GM23338 (cell line): ENCODE data around the gene NCOR2. TPM values are rescaled to one million over a fixed set of nuclear protein-coding genes. Genes with fewer than 3 reads are reported as not detected.

Experiments used
- ATAC-seq: fragments of 200-7000 bp; cut with Tn5 transposase; 3 replicates; pipeline ENCODE4 v1.9.1; 2020
- DNase-seq: peaks from one replicate; pipeline ENCODE4 v3.0.0-alpha.2; 2015; ENCODE audit warnings: low spot score
- H2AFZ ChIP-seq: fragments of 200-600 bp; sonication (generic); 2 replicates; pipeline ENCODE4 v1.8.0; 2016; ENCODE audit warnings: antibody characterized with exemption, mild to moderate bottlenecking, moderate library complexity
- H3F3A ChIP-seq: fragments of 200-600 bp; sonication (generic); replicated peaks from 2 replicates; pipeline ENCODE4 v1.8.0; 2017; ENCODE audit warnings: antibody characterized with exemption, mixed run types, low read depth
- H3K27ac ChIP-seq: fragments of 200-600 bp; sonication (generic); 2 replicates; pipeline ENCODE4 v1.6.1; 2016; ENCODE audit warnings: low read depth
- H3K27me3 ChIP-seq: fragments of 200-600 bp; sonication (generic); 2 replicates; pipeline ENCODE4 v1.8.0; 2016; ENCODE audit warnings: mild to moderate bottlenecking, mixed run types, moderate library complexity; ENCODE audit not compliant: insufficient read depth
- H3K36me3 ChIP-seq: fragments of 200-600 bp; sonication (generic); 2 replicates; pipeline ENCODE4 v1.8.0; 2016; ENCODE audit warnings: mild to moderate bottlenecking; ENCODE audit not compliant: insufficient read depth
- H3K4me1 ChIP-seq: fragments of 200-600 bp; sonication (generic); 2 replicates; pipeline ENCODE4 v1.8.0; 2016; ENCODE audit warnings: mild to moderate bottlenecking, moderate library complexity; ENCODE audit not compliant: insufficient read depth
- H3K4me2 ChIP-seq: fragments of 200-600 bp; sonication (generic); 2 replicates; pipeline ENCODE4 v1.7.1; 2017; ENCODE audit warnings: mixed run types
- H3K4me3 ChIP-seq: fragments of 200-600 bp; sonication (generic); 2 replicates; pipeline ENCODE4 v1.6.1; 2016; ENCODE audit warnings: mixed run types
- H3K79me2 ChIP-seq: fragments of 200-600 bp; sonication (generic); replicated peaks from 2 replicates; pipeline ENCODE4 v1.8.0; 2017; ENCODE audit warnings: mild to moderate bottlenecking; ENCODE audit not compliant: insufficient read depth
- H3K9me2 ChIP-seq: fragments of 200-600 bp; sonication (generic); 2 replicates; pipeline ENCODE4 v1.8.0; 2017; ENCODE audit not compliant: insufficient read depth
- H4K20me1 ChIP-seq: fragments of 200-600 bp; sonication (generic); replicated peaks from 2 replicates; pipeline ENCODE4 v1.8.0; 2017; ENCODE audit warnings: mild to moderate bottlenecking; ENCODE audit not compliant: insufficient read depth
- H3K27ac Mint-ChIP-seq: 2 replicates; pipeline ENCODE4 v1.8.0; 2020; ENCODE audit warnings: inconsistent platforms, mild to moderate bottlenecking, moderate library complexity, mixed read lengths
- H3K27me3 Mint-ChIP-seq: 3 replicates; pipeline ENCODE4 v1.8.0; 2022; ENCODE audit warnings: low read depth, mild to moderate bottlenecking, moderate library complexity, mixed read lengths, inconsistent platforms; ENCODE audit not compliant: insufficient read depth, poor library complexity
- H3K36me3 Mint-ChIP-seq: 3 replicates; pipeline ENCODE4 v1.8.0; 2021; ENCODE audit warnings: low read depth, mild to moderate bottlenecking, inconsistent platforms, moderate library complexity, mixed read lengths
- H3K4me1 Mint-ChIP-seq: 3 replicates; pipeline ENCODE4 v1.8.0; 2020; ENCODE audit warnings: mild to moderate bottlenecking, inconsistent platforms, mixed read lengths
- H3K4me3 Mint-ChIP-seq: 3 replicates; pipeline ENCODE4 v1.8.0; 2021; ENCODE audit warnings: moderate library complexity, mild to moderate bottlenecking, inconsistent platforms, mixed read lengths
- H3K9me3 Mint-ChIP-seq: 3 replicates; pipeline ENCODE4 v1.8.0; 2020; ENCODE audit warnings: moderate library complexity, mild to moderate bottlenecking, inconsistent platforms, mixed read lengths
- CREB1 ChIP-seq: fragments of 250-450 bp; sonication (Bioruptor Pico); IDR thresholded peaks from 2 replicates; pipeline ENCODE4 v1.5.0; 2020; ENCODE audit warnings: low read depth, mild to moderate bottlenecking, moderate library complexity
- EZH2 ChIP-seq: fragments of 200-600 bp; sonication (generic); IDR thresholded peaks from one replicate; pipeline ENCODE4 v1.8.0; 2017; ENCODE audit warnings: antibody characterized with exemption, mild to moderate bottlenecking, low read depth; ENCODE audit not compliant: unreplicated experiment
- EZH2phosphoT487 ChIP-seq: fragments of 200-600 bp; sonication (generic); IDR thresholded peaks from one replicate; pipeline ENCODE4 v1.8.1; 2018; ENCODE audit warnings: antibody characterized with exemption; ENCODE audit not compliant: unreplicated experiment
- NANOG ChIP-seq: IDR thresholded peaks from 2 replicates; pipeline ENCODE4 v1.6.1; 2016; ENCODE audit warnings: antibody characterized with exemption, borderline replicate concordance
- POLR2AphosphoS5 ChIP-seq: IDR thresholded peaks from 2 replicates; pipeline ENCODE4 v1.6.1; 2016; ENCODE audit warnings: antibody characterized with exemption, low read depth
- ZNF331 ChIP-seq: fragments of 250-450 bp; sonication (Bioruptor Pico); IDR thresholded peaks from 2 replicates; pipeline ENCODE4 v1.5.0; 2020; ENCODE audit warnings: low read depth, mild to moderate bottlenecking, moderate library complexity
- polyA plus RNA-seq: library from polyadenylated mRNA; unstranded; fragments of >200 nt; fragmentation: Nextera tagmentation; extraction: Ambion mirVana; gene quantifications from 2 replicates; pipeline ENCODE4 v1.2.1, GENCODE V29; 2016
- total RNA-seq: library from RNA; depleted of rRNA; stranded (reverse); fragments of >200 nt; shearing (Covaris generic); gene quantifications from 2 replicates; pipeline ENCODE4 v1.2.3, GENCODE V29; 2014
- TF ChIP-seq, protein P1 (sequence below): IDR thresholded peaks from one replicate; pipeline ENCODE4 v1.6.1; 2018; ENCODE audit warnings: antibody characterized with exemption; ENCODE audit not compliant: unreplicated experiment
- TF ChIP-seq, protein P2 (sequence below), 2 experiments: fragments of 200-600 bp in 1 of 2; sonication (generic) in 1 of 2; conservative IDR thresholded peaks; 2 replicates each; pipeline versions ENCODE4 v1.5.1 to v1.6.1; 2016 to 2017; ENCODE audit warnings: antibody characterized with exemption in 2 of 2, low read depth in 2 of 2, mild to moderate bottlenecking in 2 of 2, moderate library complexity in 1 of 2
- TF ChIP-seq, protein P3 (sequence below): fragments of 250-450 bp; sonication (Bioruptor Pico); IDR thresholded peaks from 2 replicates; pipeline ENCODE4 v1.5.0; 2020; ENCODE audit warnings: mild to moderate bottlenecking, moderate library complexity
- TF ChIP-seq, protein P4 (sequence below): IDR thresholded peaks from 2 replicates; pipeline ENCODE4 v1.6.1; 2016; ENCODE audit warnings: antibody characterized with exemption

Gene NCOR2
- total and polyA plus RNA-seq, 2 experiments from 2014 or later: 69.6 to 190 TPM

DNA sequence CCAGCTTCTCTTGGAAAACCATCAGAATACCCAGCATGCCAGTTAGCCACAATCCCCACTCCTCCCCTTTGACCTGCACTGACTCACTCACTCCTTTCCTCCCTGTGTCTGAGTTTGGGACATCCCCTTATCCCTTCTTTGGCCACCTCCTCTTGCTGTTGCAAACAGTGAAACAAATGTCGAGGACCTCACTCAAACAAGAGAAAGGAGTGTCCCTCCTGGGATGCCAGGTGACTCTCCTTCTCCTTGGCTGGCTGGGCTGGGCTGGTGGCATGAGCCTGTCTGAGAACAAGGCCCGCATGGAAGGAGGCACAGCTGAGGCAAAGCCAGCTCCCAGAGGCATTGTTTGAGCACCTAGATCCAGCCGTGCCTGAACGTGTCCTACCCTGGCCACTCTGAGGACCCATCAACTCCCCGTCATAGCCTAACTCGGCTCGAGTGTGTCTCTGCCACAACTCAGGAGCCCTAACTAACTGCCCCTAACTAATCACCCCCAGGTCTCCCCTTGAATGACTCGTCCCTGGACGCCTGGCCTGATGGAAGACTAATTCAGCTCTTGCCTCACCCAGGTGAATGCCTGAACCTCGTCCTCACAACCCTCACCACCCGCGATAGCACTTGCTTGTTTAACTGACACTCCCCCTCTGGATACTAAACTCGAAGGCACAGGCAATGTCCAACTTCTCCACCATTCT, 43.0 kb downstream of the NCOR2 start (continued):
- TF ChIP-seq, protein P1, sequence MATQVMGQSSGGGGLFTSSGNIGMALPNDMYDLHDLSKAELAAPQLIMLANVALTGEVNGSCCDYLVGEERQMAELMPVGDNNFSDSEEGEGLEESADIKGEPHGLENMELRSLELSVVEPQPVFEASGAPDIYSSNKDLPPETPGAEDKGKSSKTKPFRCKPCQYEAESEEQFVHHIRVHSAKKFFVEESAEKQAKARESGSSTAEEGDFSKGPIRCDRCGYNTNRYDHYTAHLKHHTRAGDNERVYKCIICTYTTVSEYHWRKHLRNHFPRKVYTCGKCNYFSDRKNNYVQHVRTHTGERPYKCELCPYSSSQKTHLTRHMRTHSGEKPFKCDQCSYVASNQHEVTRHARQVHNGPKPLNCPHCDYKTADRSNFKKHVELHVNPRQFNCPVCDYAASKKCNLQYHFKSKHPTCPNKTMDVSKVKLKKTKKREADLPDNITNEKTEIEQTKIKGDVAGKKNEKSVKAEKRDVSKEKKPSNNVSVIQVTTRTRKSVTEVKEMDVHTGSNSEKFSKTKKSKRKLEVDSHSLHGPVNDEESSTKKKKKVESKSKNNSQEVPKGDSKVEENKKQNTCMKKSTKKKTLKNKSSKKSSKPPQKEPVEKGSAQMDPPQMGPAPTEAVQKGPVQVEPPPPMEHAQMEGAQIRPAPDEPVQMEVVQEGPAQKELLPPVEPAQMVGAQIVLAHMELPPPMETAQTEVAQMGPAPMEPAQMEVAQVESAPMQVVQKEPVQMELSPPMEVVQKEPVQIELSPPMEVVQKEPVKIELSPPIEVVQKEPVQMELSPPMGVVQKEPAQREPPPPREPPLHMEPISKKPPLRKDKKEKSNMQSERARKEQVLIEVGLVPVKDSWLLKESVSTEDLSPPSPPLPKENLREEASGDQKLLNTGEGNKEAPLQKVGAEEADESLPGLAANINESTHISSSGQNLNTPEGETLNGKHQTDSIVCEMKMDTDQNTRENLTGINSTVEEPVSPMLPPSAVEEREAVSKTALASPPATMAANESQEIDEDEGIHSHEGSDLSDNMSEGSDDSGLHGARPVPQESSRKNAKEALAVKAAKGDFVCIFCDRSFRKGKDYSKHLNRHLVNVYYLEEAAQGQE: no peak
- TF ChIP-seq, protein P2, sequence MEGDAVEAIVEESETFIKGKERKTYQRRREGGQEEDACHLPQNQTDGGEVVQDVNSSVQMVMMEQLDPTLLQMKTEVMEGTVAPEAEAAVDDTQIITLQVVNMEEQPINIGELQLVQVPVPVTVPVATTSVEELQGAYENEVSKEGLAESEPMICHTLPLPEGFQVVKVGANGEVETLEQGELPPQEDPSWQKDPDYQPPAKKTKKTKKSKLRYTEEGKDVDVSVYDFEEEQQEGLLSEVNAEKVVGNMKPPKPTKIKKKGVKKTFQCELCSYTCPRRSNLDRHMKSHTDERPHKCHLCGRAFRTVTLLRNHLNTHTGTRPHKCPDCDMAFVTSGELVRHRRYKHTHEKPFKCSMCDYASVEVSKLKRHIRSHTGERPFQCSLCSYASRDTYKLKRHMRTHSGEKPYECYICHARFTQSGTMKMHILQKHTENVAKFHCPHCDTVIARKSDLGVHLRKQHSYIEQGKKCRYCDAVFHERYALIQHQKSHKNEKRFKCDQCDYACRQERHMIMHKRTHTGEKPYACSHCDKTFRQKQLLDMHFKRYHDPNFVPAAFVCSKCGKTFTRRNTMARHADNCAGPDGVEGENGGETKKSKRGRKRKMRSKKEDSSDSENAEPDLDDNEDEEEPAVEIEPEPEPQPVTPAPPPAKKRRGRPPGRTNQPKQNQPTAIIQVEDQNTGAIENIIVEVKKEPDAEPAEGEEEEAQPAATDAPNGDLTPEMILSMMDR (conservative IDR thresholded peaks at IDR 0.05; ENCODE audit: low read depth in 2 of 2): no peak
- TF ChIP-seq NANOG: no peak

DNA sequence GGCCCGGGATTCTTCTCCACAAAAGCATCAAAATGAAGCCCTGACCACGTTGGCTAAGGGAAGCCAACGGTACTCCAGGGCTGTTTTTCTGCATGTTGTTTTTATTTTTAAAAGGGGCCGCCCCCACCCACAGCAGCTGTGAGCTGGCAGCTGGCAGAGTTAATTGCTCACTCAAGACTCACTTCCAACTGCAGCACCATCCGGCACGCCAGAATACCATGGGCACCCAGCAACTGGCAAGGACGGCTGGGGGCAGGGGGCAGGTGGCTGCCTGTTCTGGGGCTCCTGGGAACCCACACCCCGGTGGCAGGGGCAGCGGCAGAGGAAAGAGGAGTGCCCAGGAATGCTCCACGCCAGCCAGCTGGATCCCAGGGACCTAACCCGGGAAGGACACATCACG, 44.3 kb downstream of the NCOR2 start:
- H3K4me3 Mint-ChIP-seq: no peak overlapping the region
- Histone ChIP-seq H3K36me3 (no peaks in the 10 kb centered on the region), H2AFZ (no peak overlapping the region), H4K20me1 (peaks cover 39% of the 10 kb centered on the region), H3F3A (no peaks in the 10 kb centered on the region), H3K79me2 (peaks cover 99% of the 10 kb centered on the region), H3K4me2 (no peak overlapping the region), H3K4me1 (peaks cover 4% of the 10 kb centered on the region; the same call in 1 of the 2 replicates), H3K4me3 (no peak overlapping the region), H3K27ac (no peak overlapping the region), H3K9me2 (no peaks in the 10 kb centered on the region), H3K27me3 (no peaks in the 10 kb centered on the region)
- H3K27ac Mint-ChIP-seq: no peak overlapping the region
- no peaks in the 10 kb centered on the region for H3K9me3 Mint-ChIP-seq
- H3K36me3 Mint-ChIP-seq: peaks cover 8% of the 10 kb centered on the region
- no peak for ATAC-seq
- H3K27me3 Mint-ChIP-seq: peaks cover 16% of the 10 kb centered on the region
- DNase-seq: no peak
- H3K4me1 Mint-ChIP-seq: peaks cover 33% of the 10 kb centered on the region
- TF ChIP-seq EZH2phosphoT487 (no peak), POLR2AphosphoS5 (no peak), ZNF331 (no peak), EZH2 (no peak), CREB1 (no peak)
- TF ChIP-seq, protein P3, sequence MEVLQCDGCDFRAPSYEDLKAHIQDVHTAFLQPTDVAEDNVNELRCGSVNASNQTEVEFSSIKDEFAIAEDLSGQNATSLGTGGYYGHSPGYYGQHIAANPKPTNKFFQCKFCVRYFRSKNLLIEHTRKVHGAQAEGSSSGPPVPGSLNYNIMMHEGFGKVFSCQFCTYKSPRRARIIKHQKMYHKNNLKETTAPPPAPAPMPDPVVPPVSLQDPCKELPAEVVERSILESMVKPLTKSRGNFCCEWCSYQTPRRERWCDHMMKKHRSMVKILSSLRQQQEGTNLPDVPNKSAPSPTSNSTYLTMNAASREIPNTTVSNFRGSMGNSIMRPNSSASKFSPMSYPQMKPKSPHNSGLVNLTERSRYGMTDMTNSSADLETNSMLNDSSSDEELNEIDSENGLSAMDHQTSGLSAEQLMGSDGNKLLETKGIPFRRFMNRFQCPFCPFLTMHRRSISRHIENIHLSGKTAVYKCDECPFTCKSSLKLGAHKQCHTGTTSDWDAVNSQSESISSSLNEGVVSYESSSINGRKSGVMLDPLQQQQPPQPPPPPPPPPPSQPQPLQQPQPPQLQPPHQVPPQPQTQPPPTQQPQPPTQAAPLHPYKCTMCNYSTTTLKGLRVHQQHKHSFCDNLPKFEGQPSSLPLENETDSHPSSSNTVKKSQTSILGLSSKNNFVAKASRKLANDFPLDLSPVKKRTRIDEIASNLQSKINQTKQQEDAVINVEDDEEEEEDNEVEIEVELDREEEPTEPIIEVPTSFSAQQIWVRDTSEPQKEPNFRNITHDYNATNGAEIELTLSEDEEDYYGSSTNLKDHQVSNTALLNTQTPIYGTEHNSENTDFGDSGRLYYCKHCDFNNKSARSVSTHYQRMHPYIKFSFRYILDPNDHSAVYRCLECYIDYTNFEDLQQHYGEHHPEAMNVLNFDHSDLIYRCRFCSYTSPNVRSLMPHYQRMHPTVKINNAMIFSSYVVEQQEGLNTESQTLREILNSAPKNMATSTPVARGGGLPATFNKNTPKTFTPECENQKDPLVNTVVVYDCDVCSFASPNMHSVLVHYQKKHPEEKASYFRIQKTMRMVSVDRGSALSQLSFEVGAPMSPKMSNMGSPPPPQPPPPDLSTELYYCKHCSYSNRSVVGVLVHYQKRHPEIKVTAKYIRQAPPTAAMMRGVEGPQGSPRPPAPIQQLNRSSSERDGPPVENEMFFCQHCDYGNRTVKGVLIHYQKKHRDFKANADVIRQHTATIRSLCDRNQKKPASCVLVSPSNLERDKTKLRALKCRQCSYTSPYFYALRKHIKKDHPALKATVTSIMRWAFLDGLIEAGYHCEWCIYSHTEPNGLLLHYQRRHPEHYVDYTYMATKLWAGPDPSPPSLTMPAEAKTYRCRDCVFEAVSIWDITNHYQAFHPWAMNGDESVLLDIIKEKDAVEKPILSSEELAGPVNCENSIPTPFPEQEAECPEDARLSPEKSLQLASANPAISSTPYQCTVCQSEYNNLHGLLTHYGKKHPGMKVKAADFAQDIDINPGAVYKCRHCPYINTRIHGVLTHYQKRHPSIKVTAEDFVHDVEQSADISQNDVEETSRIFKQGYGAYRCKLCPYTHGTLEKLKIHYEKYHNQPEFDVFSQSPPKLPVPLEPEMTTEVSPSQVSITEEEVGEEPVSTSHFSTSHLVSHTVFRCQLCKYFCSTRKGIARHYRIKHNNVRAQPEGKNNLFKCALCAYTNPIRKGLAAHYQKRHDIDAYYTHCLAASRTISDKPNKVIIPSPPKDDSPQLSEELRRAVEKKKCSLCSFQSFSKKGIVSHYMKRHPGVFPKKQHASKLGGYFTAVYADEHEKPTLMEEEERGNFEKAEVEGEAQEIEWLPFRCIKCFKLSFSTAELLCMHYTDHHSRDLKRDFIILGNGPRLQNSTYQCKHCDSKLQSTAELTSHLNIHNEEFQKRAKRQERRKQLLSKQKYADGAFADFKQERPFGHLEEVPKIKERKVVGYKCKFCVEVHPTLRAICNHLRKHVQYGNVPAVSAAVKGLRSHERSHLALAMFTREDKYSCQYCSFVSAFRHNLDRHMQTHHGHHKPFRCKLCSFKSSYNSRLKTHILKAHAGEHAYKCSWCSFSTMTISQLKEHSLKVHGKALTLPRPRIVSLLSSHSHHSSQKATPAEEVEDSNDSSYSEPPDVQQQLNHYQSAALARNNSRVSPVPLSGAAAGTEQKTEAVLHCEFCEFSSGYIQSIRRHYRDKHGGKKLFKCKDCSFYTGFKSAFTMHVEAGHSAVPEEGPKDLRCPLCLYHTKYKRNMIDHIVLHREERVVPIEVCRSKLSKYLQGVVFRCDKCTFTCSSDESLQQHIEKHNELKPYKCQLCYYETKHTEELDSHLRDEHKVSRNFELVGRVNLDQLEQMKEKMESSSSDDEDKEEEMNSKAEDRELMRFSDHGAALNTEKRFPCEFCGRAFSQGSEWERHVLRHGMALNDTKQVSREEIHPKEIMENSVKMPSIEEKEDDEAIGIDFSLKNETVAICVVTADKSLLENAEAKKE (CRISPR knock-in tag): no peak
- TF ChIP-seq, protein P4, sequence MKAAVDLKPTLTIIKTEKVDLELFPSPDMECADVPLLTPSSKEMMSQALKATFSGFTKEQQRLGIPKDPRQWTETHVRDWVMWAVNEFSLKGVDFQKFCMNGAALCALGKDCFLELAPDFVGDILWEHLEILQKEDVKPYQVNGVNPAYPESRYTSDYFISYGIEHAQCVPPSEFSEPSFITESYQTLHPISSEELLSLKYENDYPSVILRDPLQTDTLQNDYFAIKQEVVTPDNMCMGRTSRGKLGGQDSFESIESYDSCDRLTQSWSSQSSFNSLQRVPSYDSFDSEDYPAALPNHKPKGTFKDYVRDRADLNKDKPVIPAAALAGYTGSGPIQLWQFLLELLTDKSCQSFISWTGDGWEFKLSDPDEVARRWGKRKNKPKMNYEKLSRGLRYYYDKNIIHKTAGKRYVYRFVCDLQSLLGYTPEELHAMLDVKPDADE: no peak
